ENCODE results near the gene CCDC74B.
"Not testable (repeated sequence)": the region's sequence is repeated elsewhere in the genome, so short reads cannot be mapped to it uniquely, and the experiment has no call there.

CCDC74B gene

GRCh38 chr2:130135692-130136541 lies 9.0 kb downstream of the CCDC74B start:
- TF ChIP-seq CTCF (IDR thresholded peaks at IDR 0.05): no peak
- no peak overlapping the region for H3K27ac ChIP-seq
- peak; percentile 67 for DNase-seq (ENCODE audit: low spot score)
- no peak overlapping the region for H3K4me3 ChIP-seq

GRCh38 chr2:130129120-130129829 lies 15.6 kb downstream of the CCDC74B start, which contains the start of gene POTEF:
POTEF (minus strand) TSS chr2:130129222; CDS start chr2:130120515, 8,707 bp downstream.
- not testable (repeated sequence) for H3K27ac ChIP-seq; H3K4me3 ChIP-seq; DNase-seq (ENCODE audit: low spot score)

GRCh38 chr2:130128464-130128863 lies 16.4 kb downstream of the CCDC74B start:
- H3K27ac ChIP-seq; DNase-seq (ENCODE audit: low spot score); H3K4me3 ChIP-seq: not testable (repeated sequence)

- DNase-seq (ENCODE audit: low spot score); H3K4me3 ChIP-seq; H3K27ac ChIP-seq: not testable (repeated sequence)
These were observed 17.2 kb downstream of the CCDC74B start for GRCh38 chr2:130127726-130128125.

GRCh38 chr2:130120924-130121323 lies 24.0 kb downstream of the CCDC74B start:
- H3K4me3 ChIP-seq; DNase-seq (ENCODE audit: low spot score); H3K27ac ChIP-seq: not testable (repeated sequence)

GRCh38 chr2:130102597-130103363 lies 42.1 kb downstream of the CCDC74B start:
- H3K4me3 ChIP-seq; H3K27ac ChIP-seq; DNase-seq (ENCODE audit: low spot score): not testable (repeated sequence)

Data from coronary artery (tissue), 2 donors.